SK-N-SH (cell line): ENCODE measurements around the gene XIRP1. TPM values are rescaled to one million over a fixed set of nuclear protein-coding genes. Genes with fewer than 3 reads are reported as not detected.

Experiments used
- CTCF ChIA-PET: fragments of 300-600, 350-600 bp; formaldehyde crosslinking; extraction: SDS; loops from one replicate; lab custom pipeline; 2021; lab: Yijun Ruan, JAX
- POLR2A ChIA-PET: fragments of 350-600 bp; sonication (Branson Sonifier 250); formaldehyde crosslinking; extraction: SDS; loops from one replicate; lab custom pipeline; 2020; ENCODE audit warnings: antibody characterized with exemption, inconsistent platforms; lab: Yijun Ruan, JAX
- DNase-seq: peaks from one replicate; pipeline ENCODE4 v3.0.0; 2012
- H2AFZ ChIP-seq: fragments of 200-600 bp; sonication (generic); 2 replicates; pipeline ENCODE4 v1.8.1; 2016; ENCODE audit warnings: antibody characterized with exemption, mild to moderate bottlenecking, low read depth
- H3F3A ChIP-seq: fragments of 200-600 bp; sonication (generic); replicated peaks from 2 replicates; pipeline ENCODE3; 2016; ENCODE audit warnings: antibody characterized with exemption, mild to moderate bottlenecking; ENCODE audit not compliant: insufficient read depth
- H3K27ac ChIP-seq, 2 experiments: fragments of 200-500 bp in 1 of 2; fragments of 200-600 bp in 1 of 2; sonication (Bioruptor generic) in 1 of 2; sonication (generic), shearing (Covaris generic) in 1 of 2; 2 replicates each; pipeline versions ENCODE4 v1.5.1 to v1.6.1; 2014 to 2016; ENCODE audit warnings: low read depth in 2 of 2, inconsistent platforms in 1 of 2, low read length in 1 of 2, mild to moderate bottlenecking in 1 of 2, mixed read lengths in 1 of 2
- H3K27me3 ChIP-seq: fragments of 200-600 bp; sonication (generic), shearing (Covaris generic); 2 replicates; pipeline ENCODE4 v1.6.1; 2016; ENCODE audit warnings: mixed run types; ENCODE audit not compliant: insufficient read depth
- H3K36me3 ChIP-seq, 2 experiments: fragments of 200-500 bp in 1 of 2; fragments of 200-600 bp in 1 of 2; sonication (Bioruptor generic) in 1 of 2; sonication (generic) in 1 of 2; replicated peaks in 1 of 2; 2 replicates each; pipeline versions ENCODE3 to v1.5.1; 2014 to 2016; ENCODE audit warnings: low read length in 1 of 2, mild to moderate bottlenecking in 1 of 2; ENCODE audit not compliant: insufficient read depth in 2 of 2, control insufficient read depth in 1 of 2
- H3K4me1 ChIP-seq, 2 experiments: fragments of 200-500 bp in 1 of 2; fragments of 200-600 bp in 1 of 2; sonication (Bioruptor generic) in 1 of 2; sonication (generic), shearing (Covaris generic) in 1 of 2; 2 replicates each; pipeline versions ENCODE4 v1.5.1 to v1.6.1; 2014 to 2016; ENCODE audit warnings: low read depth in 1 of 2, low read length in 1 of 2, mixed run types in 1 of 2; ENCODE audit not compliant: insufficient read depth in 2 of 2, control insufficient read depth in 1 of 2
- H3K4me2 ChIP-seq: fragments of 200-600 bp; sonication (generic), shearing (Covaris generic); 2 replicates; pipeline ENCODE4 v1.6.1; 2017; ENCODE audit warnings: mixed run types
- H3K4me3 ChIP-seq, 2 experiments: fragments of 200-500 bp in 1 of 2; fragments of 200-600 bp in 1 of 2; sonication (Bioruptor generic) in 1 of 2; sonication (generic), shearing (Covaris generic) in 1 of 2; 2 replicates each; pipeline versions ENCODE4 v1.5.1 to v1.8.1; 2014 to 2016; ENCODE audit warnings: low read depth in 2 of 2, inconsistent platforms in 1 of 2, low read length in 1 of 2, mild to moderate bottlenecking in 1 of 2, mixed read lengths in 1 of 2, moderate library complexity in 1 of 2
- H3K79me2 ChIP-seq: fragments of 200-600 bp; sonication (generic); 2 replicates; pipeline ENCODE4 v1.8.1; 2017; ENCODE audit warnings: mild to moderate bottlenecking; ENCODE audit not compliant: insufficient read depth
- H3K9ac ChIP-seq: fragments of 200-600 bp; sonication (generic); 2 replicates; pipeline ENCODE4 v1.6.1; 2017; ENCODE audit warnings: mixed run types
- H3K9me2 ChIP-seq: fragments of 200-600 bp; sonication (generic); 2 replicates; pipeline ENCODE4 v1.6.1; 2017; ENCODE audit warnings: mixed run types
- H3K9me3 ChIP-seq: fragments of 200-600 bp; sonication (generic); 2 replicates; pipeline ENCODE4 v1.6.1; 2017; ENCODE audit warnings: mixed run types, mild to moderate bottlenecking, moderate library complexity
- H4K20me1 ChIP-seq: fragments of 200-600 bp; sonication (generic); 2 replicates; pipeline ENCODE4 v1.6.1; 2017; ENCODE audit warnings: mild to moderate bottlenecking, mixed run types; ENCODE audit not compliant: insufficient read depth
- EZH2phosphoT487 ChIP-seq: fragments of 200-600 bp; sonication (generic); IDR thresholded peaks from 2 replicates; pipeline ENCODE4 v1.6.1; 2017; ENCODE audit warnings: low read depth, mixed run types, mild to moderate bottlenecking, antibody characterized with exemption, moderate library complexity, borderline replicate concordance
- FOSL2 ChIP-seq: IDR thresholded peaks from 2 replicates; pipeline ENCODE4 v1.4.0; 2012; ENCODE audit warnings: low read depth, mild to moderate bottlenecking, moderate library complexity, borderline replicate concordance
- FOXJ3 ChIP-seq: sonication (generic); formaldehyde crosslinking; IDR thresholded peaks from 2 replicates; pipeline ENCODE4 v1.5.1; 2020; ENCODE audit warnings: mild to moderate bottlenecking, missing genetic modification reagents
- GABPA ChIP-seq: IDR thresholded peaks from 2 replicates; pipeline ENCODE4 v1.4.0; 2012; ENCODE audit warnings: low read depth, mild to moderate bottlenecking
- JUND ChIP-seq: IDR thresholded peaks from 2 replicates; pipeline ENCODE4 v1.4.0; 2012
- MEF2A ChIP-seq: IDR thresholded peaks from 2 replicates; pipeline ENCODE4 v1.4.0; 2012; ENCODE audit warnings: low read depth, borderline replicate concordance
- RAD21 ChIP-seq: IDR thresholded peaks from 2 replicates; pipeline ENCODE4 v1.6.1; 2012; ENCODE audit warnings: mild to moderate bottlenecking, low read length
- RFX5 ChIP-seq: IDR thresholded peaks from 2 replicates; pipeline ENCODE4 v1.6.1; 2012; ENCODE audit warnings: mild to moderate bottlenecking, improper control_type of control experiment, low read length
- RXRA ChIP-seq: IDR thresholded peaks from 2 replicates; pipeline ENCODE4 v1.4.0; 2012; ENCODE audit warnings: low read depth, mild to moderate bottlenecking, borderline replicate concordance
- SIN3A ChIP-seq: IDR thresholded peaks from 2 replicates; pipeline ENCODE4 v1.6.1; 2012; ENCODE audit warnings: low read depth, mild to moderate bottlenecking, low read length, moderate library complexity, borderline replicate concordance
- WGBS: methylation state at CpG from one replicate; pipeline ENCODE4 v1.1.6; 2017; ENCODE audit warnings: low lambda C conversion rate; 5-methylcytosine and 5-hydroxymethylcytosine counted together
- polyA plus RNA-seq, 3 experiments: library from polyadenylated mRNA; depleted of rRNA; stranded (reverse); fragments of >200 nt; gene quantifications; 2 replicates each; pipeline ENCODE4 v1.2.3, GENCODE V29; 2012
- TF ChIP-seq, protein P1 (sequence below): fragments of 150-350 bp; IDR thresholded peaks from 2 replicates; pipeline ENCODE4 v1.6.1; 2016; ENCODE audit warnings: mild to moderate bottlenecking, low read depth, low read length
- TF ChIP-seq, protein P2 (sequence below): IDR thresholded peaks from 2 replicates; pipeline ENCODE4 v1.4.0; 2012; ENCODE audit warnings: low read depth
- TF ChIP-seq, protein P3 (sequence below): IDR thresholded peaks from 2 replicates; pipeline ENCODE4 v1.6.1; 2012; ENCODE audit warnings: mild to moderate bottlenecking, low read depth, low read length, moderate library complexity

Gene XIRP1
- polyA plus RNA-seq, 1 of the 3 experiments (the other 2 are of a cell fraction) = not detected

DNA sequence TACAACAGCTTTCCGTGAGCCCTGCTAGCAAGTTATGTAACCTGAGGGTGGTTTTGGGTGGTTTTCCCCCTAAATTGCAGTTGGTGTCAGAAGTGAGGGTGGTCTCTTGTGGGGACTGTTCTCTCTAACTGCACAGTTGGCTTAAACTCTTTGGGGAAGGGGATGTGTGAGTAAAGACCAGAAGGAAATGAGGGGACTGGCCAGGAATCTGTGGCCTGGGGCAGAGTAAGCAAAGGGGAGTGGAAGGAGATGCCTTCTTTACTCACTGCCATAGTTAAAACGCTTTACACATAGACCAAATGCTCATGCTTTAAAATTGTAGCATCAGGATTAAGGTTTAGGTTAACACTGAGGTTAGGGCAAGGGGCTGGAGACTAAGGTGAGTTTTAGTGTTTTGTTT lies 21.2 kb upstream of the XIRP1 start:
- H3K4me2 ChIP-seq = no peak overlapping the region
- H3K9me2 ChIP-seq = no peaks in the 10 kb centered on the region
- 30% methylated on average over 2 of the region's 2 CpGs for WGBS
- H2AFZ ChIP-seq = no peak overlapping the region
- H3K4me1 ChIP-seq = no peaks in the 10 kb centered on the region
- no peaks in the 10 kb centered on the region for H4K20me1 ChIP-seq
- no peak overlapping the region for H3K9ac ChIP-seq
- H3K79me2 ChIP-seq = no peaks in the 10 kb centered on the region
- H3K4me3 ChIP-seq = no peak overlapping the region
- CTCF ChIA-PET = interaction anchor here (1.0 to 4.6 kb wide), 4 partner anchors 11 to 78 kb away, joined by 3 to 26 read pairs (median 6); no protein-coding TSS in a partner anchor
- DNase-seq = no peak
- peaks cover 7% of the 10 kb centered on the region; the same call in 1 of the 2 replicates for H3K27me3 ChIP-seq
- no peak for TF ChIP-seq GABPA
- TF ChIP-seq MEF2A = no peak
- TF ChIP-seq, protein P1, sequence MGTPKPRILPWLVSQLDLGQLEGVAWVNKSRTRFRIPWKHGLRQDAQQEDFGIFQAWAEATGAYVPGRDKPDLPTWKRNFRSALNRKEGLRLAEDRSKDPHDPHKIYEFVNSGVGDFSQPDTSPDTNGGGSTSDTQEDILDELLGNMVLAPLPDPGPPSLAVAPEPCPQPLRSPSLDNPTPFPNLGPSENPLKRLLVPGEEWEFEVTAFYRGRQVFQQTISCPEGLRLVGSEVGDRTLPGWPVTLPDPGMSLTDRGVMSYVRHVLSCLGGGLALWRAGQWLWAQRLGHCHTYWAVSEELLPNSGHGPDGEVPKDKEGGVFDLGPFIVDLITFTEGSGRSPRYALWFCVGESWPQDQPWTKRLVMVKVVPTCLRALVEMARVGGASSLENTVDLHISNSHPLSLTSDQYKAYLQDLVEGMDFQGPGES = no peak
- TF ChIP-seq JUND = no peak
- no peak for TF ChIP-seq RFX5
- TF ChIP-seq EZH2phosphoT487 = no peak
- TF ChIP-seq FOSL2 = no peak
- TF ChIP-seq, protein P2, sequence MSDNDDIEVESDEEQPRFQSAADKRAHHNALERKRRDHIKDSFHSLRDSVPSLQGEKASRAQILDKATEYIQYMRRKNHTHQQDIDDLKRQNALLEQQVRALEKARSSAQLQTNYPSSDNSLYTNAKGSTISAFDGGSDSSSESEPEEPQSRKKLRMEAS = no peak
- no peak for TF ChIP-seq FOXJ3 (CRISPR knock-in tag)
- TF ChIP-seq SIN3A = no peak
- no peak for TF ChIP-seq RXRA
- TF ChIP-seq RAD21 = no peak
- TF ChIP-seq, all 33 proteins: peak for 0
- Histone ChIP-seq H3F3A (no peaks in the 10 kb centered on the region), H3K9me3 (no peaks in the 10 kb centered on the region), H3K36me3 (no peaks in the 10 kb centered on the region), H3K27ac (no peak overlapping the region)
- POLR2A ChIA-PET = no interaction called here

DNA sequence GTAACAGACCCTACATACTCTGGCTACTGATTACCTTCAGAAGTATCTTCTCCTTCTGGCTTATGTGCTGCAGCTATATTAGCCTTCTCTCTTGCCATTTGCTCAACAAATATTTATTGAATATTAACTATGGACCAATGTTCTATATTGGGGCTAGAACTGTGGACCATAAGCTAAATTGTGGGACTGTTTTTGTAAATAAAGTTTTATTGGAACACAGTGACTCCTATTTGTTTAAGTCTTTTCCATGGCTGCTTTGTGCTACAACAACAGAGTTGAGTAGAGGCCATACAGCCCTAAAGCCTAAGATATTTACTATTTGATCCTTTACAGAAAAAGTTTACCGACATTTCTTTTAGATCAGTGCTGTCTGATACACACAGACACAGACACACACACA lies 20.3 kb upstream of the XIRP1 start:
- peaks cover 6% of the 10 kb centered on the region; the same call in 1 of the 2 replicates for H3K27me3 ChIP-seq
- H3F3A ChIP-seq = no peaks in the 10 kb centered on the region
- ChIA-PET POLR2A (no interaction called here), CTCF (interaction anchor here (0.8 to 4.6 kb wide), 3 partner anchors 23 to 79 kb away, joined by 3 to 26 read pairs (median 3); no protein-coding TSS in a partner anchor)
- H3K4me2 ChIP-seq = no peak overlapping the region
- no peaks in the 10 kb centered on the region for H3K36me3 ChIP-seq
- 48% methylated on average over 1 of the region's 1 CpG for WGBS
- H3K9me2 ChIP-seq = no peaks in the 10 kb centered on the region
- TF ChIP-seq, protein P2 = no peak
- TF ChIP-seq, protein P3, sequence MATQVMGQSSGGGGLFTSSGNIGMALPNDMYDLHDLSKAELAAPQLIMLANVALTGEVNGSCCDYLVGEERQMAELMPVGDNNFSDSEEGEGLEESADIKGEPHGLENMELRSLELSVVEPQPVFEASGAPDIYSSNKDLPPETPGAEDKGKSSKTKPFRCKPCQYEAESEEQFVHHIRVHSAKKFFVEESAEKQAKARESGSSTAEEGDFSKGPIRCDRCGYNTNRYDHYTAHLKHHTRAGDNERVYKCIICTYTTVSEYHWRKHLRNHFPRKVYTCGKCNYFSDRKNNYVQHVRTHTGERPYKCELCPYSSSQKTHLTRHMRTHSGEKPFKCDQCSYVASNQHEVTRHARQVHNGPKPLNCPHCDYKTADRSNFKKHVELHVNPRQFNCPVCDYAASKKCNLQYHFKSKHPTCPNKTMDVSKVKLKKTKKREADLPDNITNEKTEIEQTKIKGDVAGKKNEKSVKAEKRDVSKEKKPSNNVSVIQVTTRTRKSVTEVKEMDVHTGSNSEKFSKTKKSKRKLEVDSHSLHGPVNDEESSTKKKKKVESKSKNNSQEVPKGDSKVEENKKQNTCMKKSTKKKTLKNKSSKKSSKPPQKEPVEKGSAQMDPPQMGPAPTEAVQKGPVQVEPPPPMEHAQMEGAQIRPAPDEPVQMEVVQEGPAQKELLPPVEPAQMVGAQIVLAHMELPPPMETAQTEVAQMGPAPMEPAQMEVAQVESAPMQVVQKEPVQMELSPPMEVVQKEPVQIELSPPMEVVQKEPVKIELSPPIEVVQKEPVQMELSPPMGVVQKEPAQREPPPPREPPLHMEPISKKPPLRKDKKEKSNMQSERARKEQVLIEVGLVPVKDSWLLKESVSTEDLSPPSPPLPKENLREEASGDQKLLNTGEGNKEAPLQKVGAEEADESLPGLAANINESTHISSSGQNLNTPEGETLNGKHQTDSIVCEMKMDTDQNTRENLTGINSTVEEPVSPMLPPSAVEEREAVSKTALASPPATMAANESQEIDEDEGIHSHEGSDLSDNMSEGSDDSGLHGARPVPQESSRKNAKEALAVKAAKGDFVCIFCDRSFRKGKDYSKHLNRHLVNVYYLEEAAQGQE = no peak
- DNase-seq = no peak
- H3K9ac ChIP-seq = no peak overlapping the region
- H3K79me2 ChIP-seq = no peaks in the 10 kb centered on the region
- H3K9me3 ChIP-seq = no peaks in the 10 kb centered on the region
- H3K27ac ChIP-seq = no peak overlapping the region
- no peaks in the 10 kb centered on the region for H3K4me1 ChIP-seq
- no peaks in the 10 kb centered on the region for H4K20me1 ChIP-seq
- H3K4me3 ChIP-seq = no peak overlapping the region
- H2AFZ ChIP-seq = no peak overlapping the region
